ENCODE results near the gene BLCAP.

DNA sequence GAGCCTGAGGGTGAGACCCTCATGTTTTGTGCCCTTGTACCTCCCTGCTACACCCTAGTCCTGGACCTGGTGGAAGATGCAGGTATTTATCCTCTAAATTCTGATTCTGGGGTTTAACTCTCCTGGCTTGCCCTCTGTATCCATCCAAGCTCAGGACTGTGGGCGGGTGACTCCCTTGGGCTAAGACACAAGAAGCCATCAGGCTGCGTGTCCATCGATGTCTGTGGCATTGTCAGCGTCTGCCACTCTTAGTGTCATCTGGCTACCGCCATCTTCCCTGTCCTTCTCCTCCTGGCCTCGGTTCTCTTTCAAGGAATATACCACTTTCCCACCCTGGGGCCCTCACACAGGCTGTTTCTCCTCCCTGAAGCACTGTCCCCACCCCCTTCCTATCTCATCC, 28.9 kb upstream of the BLCAP start:
- TF ChIP-seq, protein P1, sequence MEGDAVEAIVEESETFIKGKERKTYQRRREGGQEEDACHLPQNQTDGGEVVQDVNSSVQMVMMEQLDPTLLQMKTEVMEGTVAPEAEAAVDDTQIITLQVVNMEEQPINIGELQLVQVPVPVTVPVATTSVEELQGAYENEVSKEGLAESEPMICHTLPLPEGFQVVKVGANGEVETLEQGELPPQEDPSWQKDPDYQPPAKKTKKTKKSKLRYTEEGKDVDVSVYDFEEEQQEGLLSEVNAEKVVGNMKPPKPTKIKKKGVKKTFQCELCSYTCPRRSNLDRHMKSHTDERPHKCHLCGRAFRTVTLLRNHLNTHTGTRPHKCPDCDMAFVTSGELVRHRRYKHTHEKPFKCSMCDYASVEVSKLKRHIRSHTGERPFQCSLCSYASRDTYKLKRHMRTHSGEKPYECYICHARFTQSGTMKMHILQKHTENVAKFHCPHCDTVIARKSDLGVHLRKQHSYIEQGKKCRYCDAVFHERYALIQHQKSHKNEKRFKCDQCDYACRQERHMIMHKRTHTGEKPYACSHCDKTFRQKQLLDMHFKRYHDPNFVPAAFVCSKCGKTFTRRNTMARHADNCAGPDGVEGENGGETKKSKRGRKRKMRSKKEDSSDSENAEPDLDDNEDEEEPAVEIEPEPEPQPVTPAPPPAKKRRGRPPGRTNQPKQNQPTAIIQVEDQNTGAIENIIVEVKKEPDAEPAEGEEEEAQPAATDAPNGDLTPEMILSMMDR (IDR thresholded peaks at IDR 0.05; ENCODE audit: poor library complexity) = no peak
- TF ChIP-seq EZH2phosphoT487 (IDR thresholded peaks at IDR 0.05; ENCODE audit: low read depth, severe bottlenecking, unreplicated experiment) (no peak), EZH2 (IDR thresholded peaks at IDR 0.05; ENCODE audit: borderline replicate concordance) (no peak)

Measured in hepatocyte (in vitro differentiated cells).